GM04504 (cell line): ENCODE data around the gene ATP5F1A.
"Not testable (repeated sequence)": the region's sequence is repeated elsewhere in the genome, so short reads cannot be mapped to it uniquely, and the experiment has no call there.

Experiments
- DNase-seq: peaks from one replicate; pipeline ENCODE4 v3.0.0-alpha.2; 2012; ENCODE audit warnings: low read depth

Gene ATP5F1A

DNA sequence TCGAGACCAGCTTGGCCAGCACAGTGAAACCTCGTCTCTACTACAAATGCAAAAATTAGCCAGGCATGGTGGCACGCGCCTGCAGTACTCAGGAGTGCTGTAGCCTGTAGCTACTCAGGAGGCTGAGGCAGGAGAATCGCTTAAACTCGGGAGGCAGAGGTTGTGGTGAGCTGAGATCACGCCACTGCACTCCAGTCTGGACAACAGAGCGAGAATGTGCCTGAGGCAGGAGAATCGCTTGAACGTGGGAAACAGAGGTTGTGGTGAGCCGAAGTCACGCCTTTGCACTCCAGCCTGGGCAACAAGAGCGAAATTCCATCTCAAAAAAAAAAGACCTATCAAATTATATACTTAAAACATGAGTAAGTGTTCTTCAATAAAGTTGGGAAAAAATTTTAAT lies 50.7 kb downstream of the ATP5F1A start:
- DNase-seq = not testable (repeated sequence)

DNA sequence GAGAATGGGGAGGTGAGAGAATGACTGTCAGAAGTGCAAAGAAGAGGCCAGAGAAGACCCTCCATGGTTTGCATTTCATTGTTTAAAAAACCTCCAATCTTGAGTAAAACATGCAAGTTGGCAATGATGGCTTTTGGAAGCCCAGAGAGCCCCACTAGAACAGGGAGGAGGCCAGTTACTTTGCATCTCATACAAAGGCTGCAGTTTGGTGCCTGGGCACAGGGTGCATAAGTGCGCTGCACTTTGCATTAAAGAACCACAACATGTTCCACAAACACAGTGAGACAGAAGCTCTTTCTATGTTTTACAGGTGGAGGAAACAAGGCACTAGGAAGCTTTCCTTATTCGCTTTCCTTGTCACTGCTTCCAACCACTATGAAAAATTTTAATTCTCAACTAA lies 51.4 kb downstream of the ATP5F1A start:
- no peak for DNase-seq

DNA sequence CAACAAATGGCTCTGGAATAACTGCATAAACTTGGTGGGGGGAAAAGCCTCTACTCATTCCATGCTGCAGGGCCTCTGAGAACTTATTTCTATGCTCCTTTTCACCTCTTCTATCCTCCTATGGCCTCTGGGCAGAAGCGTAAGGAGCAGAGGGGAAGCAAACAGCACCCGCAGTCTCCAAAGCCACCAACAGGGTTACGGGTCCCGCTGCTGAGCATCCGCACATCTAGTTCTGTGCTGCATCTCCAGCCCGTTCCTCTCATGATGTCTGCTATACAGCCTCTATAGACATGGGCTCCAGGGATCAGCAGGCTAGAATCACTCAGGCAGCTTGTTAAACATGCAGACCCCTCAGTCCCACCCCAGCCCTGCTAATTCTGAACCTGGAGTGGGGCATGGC lies 52.0 kb downstream of the ATP5F1A start:
- DNase-seq = no peak

DNA sequence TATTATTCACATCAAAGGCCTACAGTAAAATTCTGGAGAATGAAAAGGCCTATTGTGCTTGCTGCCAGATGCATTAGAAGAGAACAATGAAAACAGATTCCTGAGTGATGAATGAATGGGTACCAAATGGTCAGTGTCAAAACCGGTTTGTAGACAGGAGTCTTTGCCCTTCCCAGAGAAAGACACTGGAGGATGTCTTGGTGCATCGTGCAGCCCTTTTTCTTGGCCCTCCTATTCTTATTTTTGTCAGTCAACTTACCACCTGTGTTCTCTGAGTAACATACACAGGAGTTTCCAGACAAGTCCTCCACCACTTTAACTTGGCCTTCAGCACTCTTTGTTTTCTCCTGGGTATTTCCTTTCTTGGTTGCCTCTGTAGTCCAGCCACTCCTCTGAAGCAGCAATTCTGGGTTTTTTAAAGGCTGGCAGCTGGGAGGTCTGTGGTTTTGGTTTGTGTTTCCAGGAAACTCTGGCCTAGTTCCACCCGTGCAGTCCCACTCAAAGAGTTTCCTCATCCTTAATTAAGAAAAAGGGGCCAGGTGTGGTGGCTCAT lies 55.4 kb downstream of the ATP5F1A start:
- no peak for DNase-seq

DNA sequence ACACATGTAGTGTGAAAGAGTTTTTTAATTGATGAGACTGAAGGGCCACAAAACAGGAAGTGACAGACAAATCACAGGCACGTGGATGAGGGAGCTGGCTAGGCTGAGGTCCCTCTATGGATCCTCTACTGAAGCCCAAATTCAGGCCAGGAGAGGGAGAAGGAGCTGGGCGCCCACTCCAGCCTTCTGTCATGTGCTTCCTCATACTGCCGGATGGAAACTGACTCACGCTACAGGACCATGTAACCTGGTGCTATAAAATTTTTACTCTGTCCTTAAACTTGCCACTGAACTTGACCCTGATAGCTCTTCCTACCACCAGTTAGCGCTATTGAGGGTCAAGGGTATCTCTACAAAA lies 57.4 kb downstream of the ATP5F1A start:
- no peak for DNase-seq

DNA sequence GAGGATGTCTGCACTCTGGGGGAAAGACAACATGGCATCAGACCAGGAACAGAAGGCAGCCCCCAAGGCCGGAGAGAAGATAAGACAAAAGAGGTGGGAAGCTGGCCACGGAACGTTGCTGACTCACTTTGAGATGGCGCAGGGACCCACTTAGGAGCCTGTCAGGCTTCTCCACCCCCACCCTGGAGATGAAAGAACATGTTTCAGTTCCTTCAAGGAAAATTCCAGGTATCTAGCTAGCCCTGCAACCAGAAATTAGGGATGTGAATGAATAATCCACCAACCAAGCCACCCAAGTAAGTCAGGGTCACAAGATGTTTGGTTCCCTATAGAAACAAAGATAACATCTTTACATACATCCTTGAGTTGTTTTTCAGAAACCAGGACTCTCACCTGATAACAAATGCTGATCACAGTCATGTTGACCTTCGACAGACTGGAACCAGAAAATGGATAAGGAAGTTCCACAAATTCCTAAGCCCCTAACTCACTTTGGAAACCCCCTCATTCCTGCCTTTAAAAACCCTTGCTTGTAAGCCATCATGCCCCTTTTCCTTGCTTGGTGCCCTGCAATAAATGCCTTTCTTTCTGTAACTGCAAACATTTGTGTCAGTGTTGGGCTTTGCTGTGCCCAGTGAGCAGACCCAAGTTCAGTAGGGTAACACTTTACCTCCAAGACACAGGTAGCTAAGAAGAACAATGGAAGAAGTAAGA lies 57.9 kb downstream of the ATP5F1A start:
- DNase-seq = no peak

DNA sequence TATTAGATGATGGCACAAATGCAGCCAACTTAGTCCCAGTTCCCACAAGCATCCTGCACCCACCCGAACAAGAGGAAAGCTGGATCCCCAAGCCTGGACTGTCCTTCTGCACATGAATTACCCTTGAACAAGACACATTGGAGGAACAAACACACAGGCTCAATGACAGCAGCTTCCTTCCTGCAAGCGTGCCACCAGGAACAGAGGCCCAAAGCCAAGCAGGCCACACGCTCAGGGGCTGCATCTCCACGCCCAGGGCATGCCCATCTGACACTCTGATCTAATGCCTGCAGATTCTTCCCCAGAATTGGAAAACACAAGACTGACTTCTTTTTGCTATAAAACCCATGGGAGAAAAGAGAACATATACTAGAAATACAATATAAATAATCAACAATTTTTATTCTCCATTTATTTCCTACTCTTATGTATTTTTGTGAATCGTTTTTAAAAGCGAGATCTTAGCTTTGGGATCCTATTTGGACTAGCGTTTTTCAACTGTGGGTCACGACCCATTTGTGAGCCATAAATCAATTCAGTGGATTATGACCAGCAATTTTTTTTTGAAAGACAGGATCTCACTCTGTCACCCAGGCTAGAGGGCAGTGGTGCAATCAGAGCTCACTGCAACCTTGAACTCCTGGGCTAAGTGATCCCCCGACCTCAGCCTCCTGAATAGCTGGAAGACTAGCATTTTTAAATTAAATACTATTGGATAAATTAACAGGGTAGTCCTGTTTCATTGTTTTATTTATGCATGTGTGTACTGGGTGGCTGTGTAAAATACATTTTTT lies 60.4 kb downstream of the ATP5F1A start:
- DNase-seq = no peak

DNA sequence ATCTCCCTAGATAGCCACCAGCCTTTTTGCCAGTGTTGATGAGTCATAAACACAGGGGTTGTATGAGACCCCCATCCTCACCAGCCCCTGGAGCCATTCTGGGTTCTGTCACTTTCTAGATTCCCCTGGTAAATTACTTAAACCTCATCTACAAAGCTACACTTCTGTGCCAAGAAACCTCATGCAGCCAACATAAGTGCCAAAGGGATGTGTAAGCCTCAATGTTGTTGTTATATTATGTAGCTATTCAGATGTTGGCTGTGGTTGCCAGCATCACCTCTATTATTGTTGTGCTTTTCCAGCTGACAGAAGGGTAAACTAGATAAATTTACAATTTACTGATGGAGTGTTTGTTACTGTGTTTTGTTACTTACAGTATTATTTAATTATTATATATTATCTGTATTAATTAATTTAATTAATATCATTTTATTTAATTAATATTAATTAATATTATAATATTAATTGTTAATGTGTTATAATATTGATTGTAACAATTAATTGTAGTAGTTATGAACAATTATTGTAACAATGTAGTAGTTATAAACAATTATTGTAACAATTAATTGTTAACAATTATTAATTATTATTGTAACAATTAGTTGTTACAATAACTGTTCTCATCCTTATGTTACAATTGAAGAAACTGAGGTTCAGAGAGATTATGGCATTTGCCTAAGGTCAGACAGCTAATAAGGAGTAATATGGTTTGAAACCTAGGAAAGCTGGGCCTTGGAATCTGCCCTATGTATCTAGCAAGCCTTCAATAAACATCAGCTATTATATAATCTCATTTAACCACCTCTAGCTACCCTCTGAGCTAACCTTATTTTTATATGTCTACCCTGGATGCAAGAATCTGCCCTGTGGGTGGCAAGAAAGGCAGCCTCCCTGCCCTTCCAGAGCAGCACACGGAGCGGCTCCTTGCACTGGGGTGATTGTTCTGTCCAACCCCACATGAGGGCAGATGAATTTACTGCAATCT lies 62.1 kb downstream of the ATP5F1A start:
- DNase-seq = no peak

DNA sequence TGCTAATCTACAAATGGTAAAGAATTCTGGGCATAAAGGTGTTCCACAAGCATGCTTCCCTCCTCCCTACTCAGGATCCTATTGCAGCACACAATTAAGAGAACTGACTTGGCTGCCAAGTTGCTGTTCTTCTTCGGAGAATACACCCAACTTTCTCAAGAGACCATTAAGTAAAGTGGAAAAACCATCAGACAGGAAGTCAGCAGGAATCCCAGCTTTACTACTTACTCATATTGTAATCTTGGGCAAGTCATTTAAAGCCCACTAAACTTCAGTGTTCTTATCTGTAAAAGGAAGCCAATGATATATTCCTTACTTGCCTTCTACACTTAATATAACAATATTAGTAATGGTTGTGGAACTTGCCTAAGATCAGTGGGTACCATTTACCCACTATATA lies 63.9 kb downstream of the ATP5F1A start:
- no peak for DNase-seq

DNA sequence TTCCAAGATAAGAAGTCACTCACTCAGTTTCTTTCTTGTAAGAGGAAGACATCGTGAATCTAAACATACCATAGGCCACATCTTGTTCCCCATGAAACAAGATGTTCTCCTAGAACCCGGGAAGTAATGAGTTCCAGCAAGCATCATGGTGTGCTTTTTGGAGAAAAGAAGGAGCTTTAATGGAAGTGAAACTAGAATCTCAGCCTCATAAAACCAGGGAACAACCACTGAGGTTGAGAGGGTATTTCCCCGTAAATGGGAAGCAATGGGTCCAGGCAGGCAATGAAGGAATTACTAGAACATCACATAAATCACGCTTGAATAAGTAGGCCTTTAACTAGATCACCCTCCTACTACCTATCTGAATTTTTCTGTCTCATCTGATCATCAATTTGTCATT lies 66.4 kb downstream of the ATP5F1A start:
- DNase-seq = no peak
